ENCODE measurements around the gene EHMT1. TPM values are rescaled to one million over a fixed set of nuclear protein-coding genes. Genes with fewer than 3 reads are reported as not detected.

Gene EHMT1
- polyA plus RNA-seq, 2 of the 4 experiments (the other 2 are of a cell fraction) = 41.3 to 48.0 TPM

- ChIA-PET CTCF (interaction anchor here (4.9 kb wide), 1 partner anchor 68 kb away, joined by 18 read pairs; no protein-coding TSS in a partner anchor), POLR2A (interaction anchor here (1.2 kb wide), 1 partner anchor 13 kb away, joined by 3 read pairs; no protein-coding TSS in a partner anchor)
- H3K4me3 ChIP-seq = no peak overlapping the region
- FAIRE-seq (no peak), ATAC-seq (no peak), DNase-seq (ENCODE audit: low read depth in 1 of 2, low spot score in 1 of 2) (no peak)
- TF ChIP-seq FOXS1 (CRISPR knock-in tag; IDR thresholded peaks at IDR 0.05) (no peak), ZC3H11A (IDR thresholded peaks at IDR 0.05) (no peak), SREBF2 (IDR thresholded peaks at IDR 0.05) (no peak), HOXB5 (CRISPR knock-in tag; IDR thresholded peaks at IDR 0.05) (no peak), CEBPB (IDR thresholded peaks at IDR 0.05) (no peak), BCL3 (IDR thresholded peaks at IDR 0.05) (no peak), KDM1A (IDR thresholded peaks at IDR 0.05; ENCODE audit: low read depth) (no peak), CHD2 (IDR thresholded peaks at IDR 0.05; ENCODE audit: low read length, partially characterized antibody) (no peak), KDM5A (IDR thresholded peaks at IDR 0.05) (no peak), RNF2 (IDR thresholded peaks at IDR 0.05; ENCODE audit: borderline replicate concordance, low read depth) (no peak), BHLHE40 (IDR thresholded peaks at IDR 0.05; ENCODE audit: low read depth, low read length) (no peak), HEYL (CRISPR knock-in tag; IDR thresholded peaks at IDR 0.05) (no peak), EHF (CRISPR knock-in tag; IDR thresholded peaks at IDR 0.05) (no peak), HOXA7 (CRISPR knock-in tag; IDR thresholded peaks at IDR 0.05) (no peak), TFCP2L1 (CRISPR knock-in tag; IDR thresholded peaks at IDR 0.05) (no peak), EP300 (IDR thresholded peaks at IDR 0.05) (no peak), POLR2AphosphoS2 (conservative IDR thresholded peaks at IDR 0.05; ENCODE audit: low read length) (no peak)
- no peak overlapping the region for H3K4me2 ChIP-seq
- no peak overlapping the region for H3K27ac ChIP-seq
- no peaks in the 10 kb centered on the region for H3K9me3 ChIP-seq
- WGBS (ENCODE audit: missing lambda C conversion rate) = 93% methylated on average over 4 of the region's 4 CpGs
- H3K4me1 ChIP-seq = peaks cover 16% of the 10 kb centered on the region
Observed at GRCh38 chr9:137741330-137741729, 122.5 kb downstream of the EHMT1 start.

- no peak overlapping the region for H3K4me3 ChIP-seq
- WGBS (ENCODE audit: missing lambda C conversion rate) = 85% methylated on average over 7 of the region's 7 CpGs
- ChIA-PET POLR2A (no interaction called here), CTCF (interaction anchor here (0.9 to 4.9 kb wide), 3 partner anchors 9 to 70 kb away, joined by 3 to 18 read pairs (median 3); no protein-coding TSS in a partner anchor)
- H3K4me1 ChIP-seq = peaks cover 17% of the 10 kb centered on the region
- FAIRE-seq (no peak), ATAC-seq (0 out of 6 replicates have a peak, but pooled peaks of 1 of the 2 experiments have one; percentile 26), DNase-seq (ENCODE audit: low read depth in 1 of 2, low spot score in 1 of 2) (no peak)
- TF ChIP-seq CBX2 (IDR thresholded peaks at IDR 0.05; ENCODE audit: borderline replicate concordance, low read depth) (no peak), CEBPB (IDR thresholded peaks at IDR 0.05) (no peak), MAX (IDR thresholded peaks at IDR 0.05) (no peak)
- H3K4me2 ChIP-seq = no peak overlapping the region
- no peak overlapping the region for H3K27ac ChIP-seq
- no peaks in the 10 kb centered on the region for H3K9me3 ChIP-seq
Observed at GRCh38 chr9:137742698-137743097, 123.9 kb downstream of the EHMT1 start.

- Histone ChIP-seq H3K9me3 (no peaks in the 10 kb centered on the region), H3K4me1 (peaks cover 17% of the 10 kb centered on the region), H3K4me3 (no peak overlapping the region), H3K27ac (no peak overlapping the region), H3K4me2 (no peak overlapping the region)
- FAIRE-seq = no peak
- DNase-seq (ENCODE audit: low read depth in 1 of 2, low spot score in 1 of 2) = no peak
- ChIA-PET CTCF (interaction anchor here (0.8 to 4.9 kb wide), 3 partner anchors 10 to 71 kb away, joined by 3 to 18 read pairs (median 4); no protein-coding TSS in a partner anchor), POLR2A (no interaction called here)
- WGBS (ENCODE audit: missing lambda C conversion rate) = 96% methylated on average over 19 of the region's 19 CpGs
- ATAC-seq = no peak
- TF ChIP-seq HDAC2 (IDR thresholded peaks at IDR 0.05) (no peak), MAFK (IDR thresholded peaks at IDR 0.05; ENCODE audit: partially characterized antibody) (no peak), HOXB5 (CRISPR knock-in tag; IDR thresholded peaks at IDR 0.05) (no peak), CHD4 (IDR thresholded peaks at IDR 0.05; ENCODE audit: borderline replicate concordance) (no peak), FOSL2 (IDR thresholded peaks at IDR 0.05) (no peak), FOSL2 (CRISPR knock-in tag; IDR thresholded peaks at IDR 0.05) (no peak), REST (IDR thresholded peaks at IDR 0.05) (no peak), RFX5 (IDR thresholded peaks at IDR 0.05) (no peak), ELK1 (IDR thresholded peaks at IDR 0.05; ENCODE audit: low read depth, low read length) (no peak), ATOH8 (CRISPR knock-in tag; IDR thresholded peaks at IDR 0.05; ENCODE audit: low read depth) (no peak), ESRRA (IDR thresholded peaks at IDR 0.05; ENCODE audit: borderline replicate concordance, low read length) (no peak), HEYL (CRISPR knock-in tag; IDR thresholded peaks at IDR 0.05) (no peak), EP300 (IDR thresholded peaks at IDR 0.05) (no peak), CBX8 (IDR thresholded peaks at IDR 0.05) (no peak), FOSB (CRISPR knock-in tag; IDR thresholded peaks at IDR 0.05) (no peak)
Observed at GRCh38 chr9:137743695-137744094, 124.9 kb downstream of the EHMT1 start.

Measured in A549 (cell line).